ENCODE results near the gene REPIN1. TPM values are rescaled to one million over a fixed set of nuclear protein-coding genes. Genes with fewer than 3 reads are reported as not detected.

REPIN1 gene
- total RNA-seq, 1 experiment from 2014 or later = 124 TPM

Other genes starting within 250 kb of the REPIN1 start
- gene LRRC61, start 45.5 kb upstream of the REPIN1 start, total RNA-seq (2014; rRNA removed) = 15.1 and 16.4 TPM in 2 replicates
- 7.8 and 10.8 TPM in 2 replicates for gene ACTR3C, start 45.3 kb upstream of the REPIN1 start, total RNA-seq (2014; rRNA removed)
- gene RARRES2, start 27.2 kb upstream of the REPIN1 start, total RNA-seq (2014; rRNA removed) = 1.6 TPM in 1 of 2 replicates, not detected in the other
- 3.7 and 4.7 TPM in 2 replicates for gene ZNF775, start 10.5 kb downstream of the REPIN1 start, total RNA-seq (2014; rRNA removed)
- gene GIMAP8, start 81.8 kb downstream of the REPIN1 start, total RNA-seq (2014; rRNA removed) = not detected in 2 replicates
- not detected in 2 replicates for gene GIMAP7, start 146.1 kb downstream of the REPIN1 start, total RNA-seq (2014; rRNA removed)
- gene GIMAP4, start 198.6 kb downstream of the REPIN1 start, total RNA-seq (2014; rRNA removed) = not detected in 2 replicates